Keratinocyte (primary cell): ENCODE measurements around the gene LHX2.

Experiments used
- EZH2 ChIP-seq: IDR thresholded peaks from one replicate; pipeline ENCODE4 v1.6.1; 2012; ENCODE audit warnings: inconsistent platforms, mild to moderate bottlenecking, low read length, moderate library complexity
- TF ChIP-seq, protein P1 (sequence below), 3 experiments: IDR thresholded peaks in 1 of 3; conservative IDR thresholded peaks in 1 of 3; optimal IDR thresholded peaks in 1 of 3; 2 replicates in 2 of 3; 3 replicates in 1 of 3; pipeline versions ENCODE3 to v1.5.1; 2011; ENCODE audit warnings: low read length in 3 of 3, mild to moderate bottlenecking in 3 of 3, moderate library complexity in 2 of 3, control low read depth in 1 of 3, inconsistent platforms in 1 of 3; ENCODE audit not compliant: insufficient read depth in 2 of 3; ENCODE audit errors: extremely low read depth in 1 of 3

- TF ChIP-seq, protein P1, sequence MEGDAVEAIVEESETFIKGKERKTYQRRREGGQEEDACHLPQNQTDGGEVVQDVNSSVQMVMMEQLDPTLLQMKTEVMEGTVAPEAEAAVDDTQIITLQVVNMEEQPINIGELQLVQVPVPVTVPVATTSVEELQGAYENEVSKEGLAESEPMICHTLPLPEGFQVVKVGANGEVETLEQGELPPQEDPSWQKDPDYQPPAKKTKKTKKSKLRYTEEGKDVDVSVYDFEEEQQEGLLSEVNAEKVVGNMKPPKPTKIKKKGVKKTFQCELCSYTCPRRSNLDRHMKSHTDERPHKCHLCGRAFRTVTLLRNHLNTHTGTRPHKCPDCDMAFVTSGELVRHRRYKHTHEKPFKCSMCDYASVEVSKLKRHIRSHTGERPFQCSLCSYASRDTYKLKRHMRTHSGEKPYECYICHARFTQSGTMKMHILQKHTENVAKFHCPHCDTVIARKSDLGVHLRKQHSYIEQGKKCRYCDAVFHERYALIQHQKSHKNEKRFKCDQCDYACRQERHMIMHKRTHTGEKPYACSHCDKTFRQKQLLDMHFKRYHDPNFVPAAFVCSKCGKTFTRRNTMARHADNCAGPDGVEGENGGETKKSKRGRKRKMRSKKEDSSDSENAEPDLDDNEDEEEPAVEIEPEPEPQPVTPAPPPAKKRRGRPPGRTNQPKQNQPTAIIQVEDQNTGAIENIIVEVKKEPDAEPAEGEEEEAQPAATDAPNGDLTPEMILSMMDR (optimal IDR thresholded peaks at IDR 0.05 in 1 of 3, IDR thresholded peaks at IDR 0.05 in 1 of 3, conservative IDR thresholded peaks at IDR 0.05 in 1 of 3; ENCODE audit: extremely low read depth in 1 of 3, insufficient read depth in 2 of 3, low read length in 3 of 3) = no peak
- TF ChIP-seq EZH2 = no peak
Measured at GRCh38 chr9:124045076-124045829, 33.7 kb downstream of the LHX2 start.
